IPS-15b (cell line): ENCODE results near the gene ATP9A.

ENCODE experiments used
- H3K27me3 ChIP-seq: one replicate; pipeline ENCODE4 v1.6.1; 2013; ENCODE audit warnings: low read length; ENCODE audit not compliant: control insufficient read depth, insufficient read depth
- H3K36me3 ChIP-seq: one replicate; pipeline ENCODE4 v1.6.1; 2013; ENCODE audit warnings: low read length; ENCODE audit not compliant: control insufficient read depth, insufficient read depth
- H3K4me1 ChIP-seq: one replicate; pipeline ENCODE4 v1.6.1; 2013; ENCODE audit warnings: mild to moderate bottlenecking, low read length; ENCODE audit not compliant: control insufficient read depth, insufficient read depth
- H3K4me3 ChIP-seq: one replicate; pipeline ENCODE4 v1.5.1; 2013; ENCODE audit warnings: low read depth, low read length
- H3K9ac ChIP-seq: one replicate; pipeline ENCODE4 v1.6.1; 2013; ENCODE audit warnings: low read depth, mild to moderate bottlenecking, low read length
- H3K9me3 ChIP-seq: one replicate; pipeline ENCODE4 v1.6.1; 2013; ENCODE audit warnings: mild to moderate bottlenecking, low read length; ENCODE audit not compliant: control insufficient read depth, insufficient read depth

The ATP9A gene

DNA sequence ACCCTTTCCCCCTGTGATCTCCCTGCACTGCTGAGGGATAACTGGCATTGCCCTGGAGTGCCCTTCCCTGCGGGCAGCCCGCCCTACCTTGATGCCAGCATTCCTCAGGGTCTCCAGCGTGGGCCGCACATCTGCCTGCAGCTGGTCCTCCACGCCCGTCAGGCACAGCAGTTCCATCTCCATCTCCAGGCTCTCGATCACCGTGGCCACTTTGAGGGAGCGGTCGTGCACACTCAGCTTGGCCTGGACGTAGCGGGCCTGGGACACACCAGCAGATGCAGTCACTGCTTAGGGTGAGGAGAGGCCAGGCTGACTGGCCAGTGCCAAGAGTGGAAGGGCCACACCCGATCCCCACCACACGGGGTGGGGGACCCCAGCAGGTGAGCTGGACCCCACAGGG, 143.1 kb downstream of the ATP9A start:
- Histone ChIP-seq H3K4me1 (peaks cover 2% of the 10 kb centered on the region), H3K9me3 (no peaks in the 10 kb centered on the region), H3K4me3 (no peak overlapping the region), H3K36me3 (no peaks in the 10 kb centered on the region), H3K9ac (no peak overlapping the region), H3K27me3 (no peaks in the 10 kb centered on the region)

DNA sequence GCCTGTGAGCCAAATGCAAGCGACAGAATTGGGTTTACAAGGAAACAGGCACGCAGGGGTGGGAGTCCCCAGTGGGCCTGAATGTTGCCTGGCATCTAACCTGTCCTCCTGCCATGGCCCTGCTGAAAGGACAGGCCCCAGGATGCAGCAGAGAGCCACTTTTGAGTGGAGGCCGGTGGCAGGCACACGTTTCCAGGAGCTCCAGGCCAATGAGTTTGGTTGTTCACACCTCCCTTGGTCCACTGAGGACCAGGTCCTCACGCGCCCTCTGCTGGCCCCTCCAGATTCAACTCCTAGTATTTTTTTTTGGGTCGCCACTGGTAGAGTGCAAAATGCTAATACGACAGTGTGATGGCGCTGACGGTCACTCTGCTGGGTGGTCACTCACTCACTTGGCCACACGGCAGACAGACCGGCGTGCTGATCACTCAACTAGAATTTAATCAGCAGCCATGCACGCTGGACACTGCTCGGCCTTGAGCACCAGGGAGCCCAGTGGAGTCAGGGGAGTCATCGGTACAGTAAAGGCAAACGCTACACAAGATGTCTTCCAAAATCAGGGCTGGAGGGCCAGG, 143.9 kb downstream of the ATP9A start:
- Histone ChIP-seq H3K9ac (peak overlapping the region; percentile 47), H3K4me1 (peaks cover 2% of the 10 kb centered on the region), H3K4me3 (no peak overlapping the region), H3K9me3 (no peaks in the 10 kb centered on the region), H3K27me3 (no peaks in the 10 kb centered on the region), H3K36me3 (no peaks in the 10 kb centered on the region)

GRCh38 chr20:51623255-51623654, 144.9 kb downstream of the ATP9A start:
- no peaks in the 10 kb centered on the region for H3K9me3 ChIP-seq
- H3K4me1 ChIP-seq = peaks cover 2% of the 10 kb centered on the region
- no peaks in the 10 kb centered on the region for H3K27me3 ChIP-seq
- H3K36me3 ChIP-seq = no peaks in the 10 kb centered on the region
- H3K9ac ChIP-seq = no peak overlapping the region
- no peak overlapping the region for H3K4me3 ChIP-seq

- Histone ChIP-seq H3K36me3 (no peaks in the 10 kb centered on the region), H3K4me1 (peaks cover 2% of the 10 kb centered on the region)
These were observed 146.0 kb downstream of the ATP9A start for GRCh38 chr20:51622004-51622874.

DNA sequence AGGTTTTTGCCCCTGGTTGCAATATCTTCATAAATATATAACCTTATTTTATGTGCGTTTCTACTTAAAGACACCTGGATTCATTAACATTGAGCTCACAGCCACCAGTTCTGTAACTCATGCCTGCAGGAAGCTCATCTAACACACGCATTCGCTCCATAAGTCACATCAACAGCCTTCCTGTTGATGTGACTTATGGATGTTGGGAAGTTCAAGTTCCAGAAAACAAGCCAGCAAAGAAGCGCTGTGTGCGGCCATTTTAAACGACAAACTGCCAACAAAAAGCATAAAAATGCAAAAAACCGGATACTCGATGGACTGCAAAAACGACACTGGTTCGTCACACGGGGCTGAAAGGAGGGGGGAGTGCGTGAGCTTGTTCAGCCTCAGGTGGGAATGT, 147.8 kb downstream of the ATP9A start:
- Histone ChIP-seq H3K4me3 (no peak overlapping the region), H3K4me1 (peaks cover 2% of the 10 kb centered on the region), H3K9me3 (no peaks in the 10 kb centered on the region), H3K36me3 (no peaks in the 10 kb centered on the region), H3K27me3 (no peaks in the 10 kb centered on the region), H3K9ac (no peak overlapping the region)

More at GRCh38 chr20:51622004-51622874, 146.0 kb downstream of the ATP9A start:
- no peaks in the 10 kb centered on the region for H3K27me3 ChIP-seq
- H3K9ac ChIP-seq = no peak overlapping the region
- no peaks in the 10 kb centered on the region for H3K9me3 ChIP-seq
- H3K4me3 ChIP-seq = no peak overlapping the region

DNA sequence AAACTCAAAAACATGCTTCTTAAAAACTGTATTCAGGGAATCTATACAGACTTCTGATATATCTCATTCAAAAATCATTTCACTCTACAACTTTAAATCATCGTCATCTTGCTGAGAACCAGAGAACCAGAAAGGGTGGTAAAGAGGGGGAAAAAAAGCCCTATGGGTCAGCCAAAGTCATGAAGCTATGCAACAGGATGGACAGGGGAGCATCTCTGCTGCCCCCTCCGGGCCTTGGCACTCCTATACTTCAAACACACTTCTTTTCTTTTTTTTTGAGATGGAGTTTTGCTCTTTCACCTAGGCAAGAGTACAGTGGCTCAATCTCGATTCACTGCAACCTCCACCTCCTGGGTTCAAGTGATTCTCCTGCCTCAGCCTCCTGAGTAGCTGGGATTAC, 152.1 kb downstream of the ATP9A start:
- H3K27me3 ChIP-seq = no peaks in the 10 kb centered on the region
- H3K9ac ChIP-seq = no peak overlapping the region
- H3K36me3 ChIP-seq = no peaks in the 10 kb centered on the region
- no peaks in the 10 kb centered on the region for H3K4me1 ChIP-seq
- H3K4me3 ChIP-seq = no peak overlapping the region
- no peaks in the 10 kb centered on the region for H3K9me3 ChIP-seq

DNA sequence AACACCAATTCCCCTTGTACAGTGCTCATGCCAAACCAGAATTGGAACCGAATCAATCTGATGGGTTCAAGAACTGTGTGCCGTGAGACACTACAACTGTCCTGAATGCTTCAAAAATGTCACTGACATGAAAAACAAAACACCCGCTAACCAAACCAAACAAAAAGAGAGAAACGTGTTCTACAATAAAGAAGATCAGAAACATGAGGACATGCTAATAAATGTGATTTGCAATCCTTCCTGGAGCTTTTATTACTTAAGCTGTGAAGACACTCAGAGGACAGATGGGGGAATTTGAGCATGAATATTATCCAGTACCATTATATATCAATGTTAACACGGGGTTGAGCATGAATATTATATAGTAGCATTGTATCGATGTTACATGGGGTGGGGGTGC, 153.5 kb downstream of the ATP9A start:
- H3K4me1 ChIP-seq = no peaks in the 10 kb centered on the region
- no peaks in the 10 kb centered on the region for H3K27me3 ChIP-seq
- no peak overlapping the region for H3K9ac ChIP-seq
- H3K4me3 ChIP-seq = no peak overlapping the region
- no peaks in the 10 kb centered on the region for H3K36me3 ChIP-seq
- H3K9me3 ChIP-seq = no peaks in the 10 kb centered on the region

GRCh38 chr20:51613580-51613979, 154.6 kb downstream of the ATP9A start:
- Histone ChIP-seq H3K4me3 (no peak overlapping the region), H3K27me3 (no peaks in the 10 kb centered on the region), H3K9ac (no peak overlapping the region), H3K36me3 (no peaks in the 10 kb centered on the region), H3K9me3 (no peaks in the 10 kb centered on the region), H3K4me1 (no peaks in the 10 kb centered on the region)

DNA sequence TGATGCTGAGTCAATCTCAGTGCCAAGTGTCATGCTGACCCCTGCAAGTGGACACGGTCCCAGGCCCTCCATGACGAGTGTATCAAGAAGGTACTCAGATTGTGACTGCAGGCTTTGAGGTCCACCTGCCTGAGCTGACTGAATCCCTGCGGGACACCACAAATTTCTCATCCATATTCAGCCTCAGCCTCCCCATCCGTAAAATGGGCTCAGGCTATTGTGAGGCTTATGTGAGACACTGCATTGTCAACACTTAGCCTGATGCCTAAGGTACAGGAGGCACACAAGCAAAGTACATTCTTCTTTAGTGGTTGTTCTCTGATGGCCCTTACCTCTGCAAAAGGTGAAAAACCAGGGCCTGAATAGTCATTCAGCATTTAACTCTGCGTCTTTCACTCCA, 155.3 kb downstream of the ATP9A start:
- Histone ChIP-seq H3K9me3 (no peaks in the 10 kb centered on the region), H3K9ac (no peak overlapping the region), H3K36me3 (no peaks in the 10 kb centered on the region), H3K27me3 (no peaks in the 10 kb centered on the region), H3K4me1 (no peaks in the 10 kb centered on the region), H3K4me3 (no peak overlapping the region)

- Histone ChIP-seq H3K4me3 (no peak overlapping the region), H3K9me3 (no peaks in the 10 kb centered on the region), H3K36me3 (no peaks in the 10 kb centered on the region), H3K9ac (no peak overlapping the region), H3K4me1 (no peaks in the 10 kb centered on the region), H3K27me3 (no peaks in the 10 kb centered on the region)
These were observed 156.6 kb downstream of the ATP9A start for GRCh38 chr20:51611625-51611890.

DNA sequence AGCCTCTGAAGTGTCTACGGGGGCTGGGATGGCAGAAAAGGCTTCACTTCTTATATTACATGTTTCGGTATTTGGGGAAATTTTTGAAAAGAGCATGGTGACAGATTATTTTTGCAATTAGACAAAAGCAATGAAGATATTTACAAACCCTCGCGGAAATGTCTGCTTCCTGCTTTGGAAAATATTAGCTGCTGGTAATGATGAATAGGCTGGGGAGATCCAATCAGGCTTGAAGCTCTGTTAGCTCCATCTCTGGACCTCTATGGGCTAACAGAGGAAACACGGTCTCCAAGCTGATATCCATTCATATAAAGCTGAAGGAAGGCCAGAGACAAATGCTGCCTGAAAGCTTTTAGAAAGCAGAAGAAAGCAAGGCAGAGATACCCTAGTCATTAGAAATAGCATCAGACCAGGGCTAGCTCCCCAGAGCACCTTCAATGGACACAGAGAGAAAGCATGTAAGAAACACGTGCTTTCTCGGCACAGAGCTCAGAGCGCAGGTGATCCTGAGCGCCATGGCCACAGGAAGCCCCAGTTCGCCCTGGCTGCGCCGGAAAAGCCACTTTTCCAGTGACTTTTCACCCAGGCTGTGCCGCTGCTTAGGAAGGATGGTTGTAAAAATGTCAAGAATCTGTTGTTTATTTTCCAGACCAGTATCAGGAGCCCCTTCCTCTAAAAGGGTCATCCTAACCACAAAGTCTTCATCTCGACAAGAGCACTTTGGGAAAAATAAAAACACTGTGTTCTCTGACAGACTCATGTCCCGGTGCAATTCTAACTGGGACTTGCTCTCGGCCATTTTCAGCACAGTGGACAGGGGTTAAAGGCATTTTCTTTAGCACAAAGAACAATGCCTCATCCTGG, 157.2 kb downstream of the ATP9A start:
- Histone ChIP-seq H3K36me3 (no peaks in the 10 kb centered on the region), H3K27me3 (no peaks in the 10 kb centered on the region), H3K4me1 (no peaks in the 10 kb centered on the region), H3K9me3 (no peaks in the 10 kb centered on the region), H3K4me3 (no peak overlapping the region), H3K9ac (no peak overlapping the region)

GRCh38 chr20:51610111-51610510, 158.1 kb downstream of the ATP9A start:
- H3K4me3 ChIP-seq = no peak overlapping the region
- no peak overlapping the region for H3K9ac ChIP-seq
- no peaks in the 10 kb centered on the region for H3K4me1 ChIP-seq
- no peaks in the 10 kb centered on the region for H3K27me3 ChIP-seq
- H3K36me3 ChIP-seq = no peaks in the 10 kb centered on the region
- no peaks in the 10 kb centered on the region for H3K9me3 ChIP-seq
